DMS 273 (cell line): Measurements from ENCODE around the gene H3-3A.

ENCODE experiments used
- DNase-seq: peaks from one replicate; lab custom pipeline; 2025; ENCODE audit not compliant: unreplicated experiment; lab: John Stamatoyannopoulos, UW

H3-3A gene

GRCh38 chr1:226110249-226111097 is 48.0 kb downstream of the H3-3A start:
- DNase-seq: peak; percentile 92

- DNase-seq: no peak
Observed at GRCh38 chr1:226111098-226111882, 48.8 kb downstream of the H3-3A start.

- peak; percentile 46 for DNase-seq
Observed at GRCh38 chr1:226111883-226112261, 49.4 kb downstream of the H3-3A start.

- no peak for DNase-seq
Observed at GRCh38 chr1:226112626-226113025, 50.1 kb downstream of the H3-3A start.

- no peak for DNase-seq
Observed at GRCh38 chr1:226116673-226117072, 54.2 kb downstream of the H3-3A start.

GRCh38 chr1:226117330-226117729 is 54.8 kb downstream of the H3-3A start:
- no peak for DNase-seq

GRCh38 chr1:226118357-226118756 is 55.8 kb downstream of the H3-3A start:
- DNase-seq: no peak

- DNase-seq: no peak
Observed at GRCh38 chr1:226119169-226119568, 56.7 kb downstream of the H3-3A start.

GRCh38 chr1:226120398-226120797 is 57.9 kb downstream of the H3-3A start:
- DNase-seq: no peak

GRCh38 chr1:226121049-226121586 is 58.6 kb downstream of the H3-3A start:
- no peak for DNase-seq
